H9 (cell line): Measurements from ENCODE around the gene SLC17A9. TPM values are rescaled to one million over a fixed set of nuclear protein-coding genes. Genes with fewer than 3 reads are reported as not detected.

Experiments
- DNase-seq: peaks from one replicate; pipeline ENCODE4 v3.0.0-alpha.2; 2017
- H2AFZ ChIP-seq: one replicate; pipeline ENCODE4 v1.6.1; 2013; ENCODE audit warnings: mild to moderate bottlenecking, low read length, control low read depth, moderate library complexity
- H2AK5ac ChIP-seq: 2 replicates; pipeline ENCODE4 v1.6.1; 2013; ENCODE audit warnings: low read length, control low read depth, mixed read lengths; ENCODE audit not compliant: insufficient read length
- H2BK120ac ChIP-seq: one replicate; pipeline ENCODE4 v1.6.1; 2013; ENCODE audit warnings: low read depth, mild to moderate bottlenecking, low read length, control low read depth, inconsistent platforms; ENCODE audit not compliant: poor library complexity, severe bottlenecking
- H2BK12ac ChIP-seq: 2 replicates; pipeline ENCODE4 v1.6.1; 2013; ENCODE audit warnings: low read length, control low read depth, mixed read lengths, low read depth; ENCODE audit not compliant: insufficient read length
- H2BK15ac ChIP-seq: 2 replicates; pipeline ENCODE4 v1.6.1; 2013; ENCODE audit warnings: low read depth, low read length, control low read depth
- H2BK20ac ChIP-seq: one replicate; pipeline ENCODE4 v1.6.1; 2013; ENCODE audit warnings: low read depth, mild to moderate bottlenecking, low read length, control low read depth, inconsistent platforms; ENCODE audit not compliant: poor library complexity, severe bottlenecking
- H2BK5ac ChIP-seq: 2 replicates; pipeline ENCODE4 v1.6.1; 2013; ENCODE audit warnings: low read length, control low read depth, mixed read lengths; ENCODE audit not compliant: insufficient read length
- H3K14ac ChIP-seq: 2 replicates; pipeline ENCODE4 v1.6.1; 2013; ENCODE audit warnings: low read length, control low read depth; ENCODE audit not compliant: insufficient read depth
- H3K18ac ChIP-seq: 2 replicates; pipeline ENCODE4 v1.6.1; 2013; ENCODE audit warnings: low read depth, mild to moderate bottlenecking, mixed read lengths, low read length, control low read depth; ENCODE audit not compliant: insufficient read length
- H3K23ac ChIP-seq: 2 replicates; pipeline ENCODE4 v1.6.1; 2013; ENCODE audit warnings: low read length, control low read depth, mixed read lengths, low read depth; ENCODE audit not compliant: insufficient read length
- H3K23me2 ChIP-seq: 2 replicates; pipeline ENCODE4 v1.6.1; 2013; ENCODE audit warnings: low read depth, mild to moderate bottlenecking, mixed read lengths, low read length, control low read depth; ENCODE audit not compliant: insufficient read length, poor library complexity, severe bottlenecking
- H3K27ac ChIP-seq: 2 replicates; pipeline ENCODE4 v1.5.1; 2013; ENCODE audit warnings: low read length, control low read depth, mixed read lengths, low read depth; ENCODE audit not compliant: insufficient read length
- H3K27me3 ChIP-seq: 2 replicates; pipeline ENCODE4 v1.6.1; 2013; ENCODE audit warnings: low read length, control low read depth, inconsistent platforms; ENCODE audit not compliant: insufficient read depth
- H3K4ac ChIP-seq: 2 replicates; pipeline ENCODE4 v1.6.1; 2013; ENCODE audit warnings: low read depth, mild to moderate bottlenecking, control low read depth, inconsistent platforms, low read length, moderate library complexity
- H3K4me1 ChIP-seq: 2 replicates; pipeline ENCODE4 v1.6.1; 2013; ENCODE audit warnings: low read length, control low read depth, inconsistent platforms; ENCODE audit not compliant: insufficient read depth
- H3K4me2 ChIP-seq: 2 replicates; pipeline ENCODE4 v1.6.1; 2013; ENCODE audit warnings: low read length, control low read depth, mixed read lengths; ENCODE audit not compliant: insufficient read length, insufficient read depth
- H3K56ac ChIP-seq: 2 replicates; pipeline ENCODE4 v1.6.1; 2013; ENCODE audit warnings: low read depth, mild to moderate bottlenecking, mixed read lengths, low read length, control low read depth; ENCODE audit not compliant: insufficient read length
- H3K79me1 ChIP-seq: 2 replicates; pipeline ENCODE4 v1.6.1; 2013; ENCODE audit warnings: low read depth, mild to moderate bottlenecking, moderate library complexity, low read length, control low read depth, inconsistent platforms; ENCODE audit not compliant: insufficient read depth, poor library complexity, severe bottlenecking
- H3K79me2 ChIP-seq: 2 replicates; pipeline ENCODE4 v1.6.1; 2013; ENCODE audit warnings: low read length, control low read depth, inconsistent platforms; ENCODE audit not compliant: insufficient read depth
- H3K9ac ChIP-seq: 2 replicates; pipeline ENCODE4 v1.6.1; 2013; ENCODE audit warnings: low read length, control low read depth, mixed read lengths; ENCODE audit not compliant: insufficient read length; ENCODE audit errors: extremely low read depth
- H3K9me3 ChIP-seq: one replicate; pipeline ENCODE4 v1.6.1; 2013; ENCODE audit warnings: low read depth, low read length, inconsistent platforms; ENCODE audit not compliant: control insufficient read depth
- H3T11ph ChIP-seq: one replicate; pipeline ENCODE4 v1.6.1; 2013; ENCODE audit warnings: mild to moderate bottlenecking, low read length, control low read depth, inconsistent platforms
- H4K20me1 ChIP-seq: one replicate; pipeline ENCODE4 v1.6.1; 2013; ENCODE audit not compliant: control insufficient read depth, insufficient read length, insufficient read depth
- H4K5ac ChIP-seq: 2 replicates; pipeline ENCODE4 v1.6.1; 2013; ENCODE audit warnings: low read depth, mild to moderate bottlenecking, mixed read lengths, low read length, control low read depth; ENCODE audit not compliant: insufficient read length
- H4K8ac ChIP-seq: replicated peaks from 2 replicates; pipeline ENCODE4 v1.6.1; 2013; ENCODE audit warnings: low read length, control low read depth, mixed read lengths, low read depth; ENCODE audit not compliant: insufficient read length
- H4K91ac ChIP-seq: 2 replicates; pipeline ENCODE4 v1.6.1; 2013; ENCODE audit warnings: low read depth, mild to moderate bottlenecking, moderate library complexity, mixed read lengths, low read length, control low read depth; ENCODE audit not compliant: insufficient read length
- H3K27ac Mint-ChIP-seq, 3 experiments: 2 replicates in 2 of 3; 3 replicates in 1 of 3; pipeline ENCODE4 v1.8.0; 2020 to 2021; ENCODE audit warnings: mixed read lengths in 3 of 3, mild to moderate bottlenecking in 1 of 3, moderate library complexity in 1 of 3
- H3K27me3 Mint-ChIP-seq: 2 replicates; pipeline ENCODE4 v1.8.0; 2021; ENCODE audit warnings: low read depth, mild to moderate bottlenecking, moderate library complexity, mixed read lengths
- H3K36me3 Mint-ChIP-seq, 3 experiments: 2 replicates in 2 of 3; 3 replicates in 1 of 3; pipeline ENCODE4 v1.8.0; 2020 to 2021; ENCODE audit warnings: low read depth in 3 of 3, mixed read lengths in 3 of 3; ENCODE audit not compliant: insufficient read depth in 1 of 3
- H3K4me1 Mint-ChIP-seq, 2 experiments: 2 replicates each; pipeline ENCODE4 v1.8.0; 2020; ENCODE audit warnings: mixed read lengths in 2 of 2
- H3K4me3 Mint-ChIP-seq, 2 experiments: 2 replicates in 1 of 2; 3 replicates in 1 of 2; pipeline ENCODE4 v1.8.0; 2020 to 2021; ENCODE audit warnings: mild to moderate bottlenecking in 2 of 2, mixed read lengths in 2 of 2, moderate library complexity in 1 of 2
- H3K9me3 Mint-ChIP-seq, 2 experiments: 2 replicates in 1 of 2; 3 replicates in 1 of 2; pipeline ENCODE4 v1.8.0; 2020; ENCODE audit warnings: mild to moderate bottlenecking in 2 of 2, mixed read lengths in 2 of 2, moderate library complexity in 1 of 2
- CTCF ChIP-seq: fragments of 200-600 bp; sonication (generic); conservative IDR thresholded peaks from 3 replicates; pipeline ENCODE4 v1.8.0; 2021; ENCODE audit warnings: antibody characterized with exemption, mild to moderate bottlenecking
- WGBS: extraction: QIAGEN DNeasy Blood & Tissue Kit; methylation state at CpG from one replicate; pipeline ENCODE4 v1.1.7; 2013; ENCODE audit warnings: missing lambda C conversion rate, low lambda C conversion rate, mixed read lengths; ENCODE audit not compliant: insufficient read length; ENCODE audit errors: extremely low coverage; 5-methylcytosine and 5-hydroxymethylcytosine counted together
- total RNA-seq: library from RNA; stranded (reverse); gene quantifications from 2 replicates; pipeline ENCODE4 v1.2.1, GENCODE V29; 2021

Gene SLC17A9
- total RNA-seq, 1 experiment from 2014 or later = 20.9 TPM

GRCh38 chr20:62907384-62908317, 44.9 kb upstream of the SLC17A9 start:
- Histone ChIP-seq H2BK12ac (no peak overlapping the region), H4K8ac (no peak overlapping the region), H3K23me2 (no peaks in the 10 kb centered on the region), H4K5ac (no peak overlapping the region), H3K27ac (no peak overlapping the region), H2BK15ac (no peak overlapping the region), H3K9me3 (no peaks in the 10 kb centered on the region), H3K56ac (no peak overlapping the region), H2BK5ac (no peak overlapping the region), H3T11ph (no peak overlapping the region), H4K91ac (no peak overlapping the region), H2BK20ac (no peak overlapping the region), H2AK5ac (no peak overlapping the region), H3K23ac (no peak overlapping the region), H3K18ac (no peak overlapping the region), H3K9ac (no peak overlapping the region), H4K20me1 (peaks cover 2% of the 10 kb centered on the region), H3K27me3 (no peaks in the 10 kb centered on the region), H3K79me2 (peaks cover 27% of the 10 kb centered on the region; the same call in 1 of the 2 replicates), H3K4me2 (no peak overlapping the region), H2BK120ac (no peak overlapping the region), H3K4me1 (no peaks in the 10 kb centered on the region), H3K14ac (no peak overlapping the region), H3K4ac (no peak overlapping the region), H2AFZ (no peak overlapping the region), H3K79me1 (peaks cover 20% of the 10 kb centered on the region)
- no CpG with 5 or more reads among the region's 16 CpGs for WGBS
- TF ChIP-seq CTCF = peak; percentile 77
- no peak overlapping the region; a peak in 1 of 5 replicates for H3K4me3 Mint-ChIP-seq
- peaks cover 0 to 3% of the 10 kb centered on the region in 2 experiments; a peak in 2 of 4 replicates for H3K4me1 Mint-ChIP-seq
- peak overlapping the region in 1 of 3 experiments; percentile 33; a peak in 2 of 7 replicates for H3K27ac Mint-ChIP-seq
- no peaks in the 10 kb centered on the region for H3K27me3 Mint-ChIP-seq
- peak; percentile 57 for DNase-seq
- H3K9me3 Mint-ChIP-seq = no peaks in the 10 kb centered on the region
- H3K36me3 Mint-ChIP-seq = peaks cover 73 to 96% (median 95%) of the 10 kb centered on the region in 3 experiments
